Hepatocyte (in vitro differentiated cells): ENCODE data around the gene XXYLT1.

Source experiments
- CTCF ChIP-seq: fragments of 200-600 bp; sonication (generic); IDR thresholded peaks from 2 replicates; pipeline ENCODE4 v1.5.1; 2016; ENCODE audit warnings: antibody characterized with exemption, mild to moderate bottlenecking; ENCODE audit not compliant: poor library complexity
- EZH2 ChIP-seq: fragments of 200-600 bp; sonication (generic); IDR thresholded peaks from 2 replicates; pipeline ENCODE4 v1.6.1; 2016; ENCODE audit warnings: antibody characterized with exemption, mild to moderate bottlenecking, borderline replicate concordance
- EZH2phosphoT487 ChIP-seq: fragments of 200-600 bp; sonication (generic); IDR thresholded peaks from one replicate; pipeline ENCODE4 v1.6.1; 2018; ENCODE audit warnings: antibody characterized with exemption, mild to moderate bottlenecking, low read depth, moderate library complexity; ENCODE audit not compliant: unreplicated experiment, severe bottlenecking

GRCh38 chr3:195075941-195076875, 194.8 kb downstream of the XXYLT1 start:
- TF ChIP-seq CTCF (no peak), EZH2 (no peak), EZH2phosphoT487 (no peak)
